A549 treated with DMSO at 1 μM for 4 hours (cell line): ENCODE measurements around the gene TLR4. TPM values are rescaled to one million over a fixed set of nuclear protein-coding genes. Genes with fewer than 3 reads are reported as not detected.

Experiments used
- total RNA-seq: library from RNA; stranded (reverse); fragments of 200-300 nt; extraction: Qiagen RNA extraction; gene quantifications from 5 replicates; pipeline ENCODE4 v1.2.3, GENCODE V29; 2022; ENCODE audit warnings: low read depth

Gene TLR4
- 0.08 to 0.13 TPM (median 0.09 TPM) in 5 replicates for total RNA-seq

DNA sequence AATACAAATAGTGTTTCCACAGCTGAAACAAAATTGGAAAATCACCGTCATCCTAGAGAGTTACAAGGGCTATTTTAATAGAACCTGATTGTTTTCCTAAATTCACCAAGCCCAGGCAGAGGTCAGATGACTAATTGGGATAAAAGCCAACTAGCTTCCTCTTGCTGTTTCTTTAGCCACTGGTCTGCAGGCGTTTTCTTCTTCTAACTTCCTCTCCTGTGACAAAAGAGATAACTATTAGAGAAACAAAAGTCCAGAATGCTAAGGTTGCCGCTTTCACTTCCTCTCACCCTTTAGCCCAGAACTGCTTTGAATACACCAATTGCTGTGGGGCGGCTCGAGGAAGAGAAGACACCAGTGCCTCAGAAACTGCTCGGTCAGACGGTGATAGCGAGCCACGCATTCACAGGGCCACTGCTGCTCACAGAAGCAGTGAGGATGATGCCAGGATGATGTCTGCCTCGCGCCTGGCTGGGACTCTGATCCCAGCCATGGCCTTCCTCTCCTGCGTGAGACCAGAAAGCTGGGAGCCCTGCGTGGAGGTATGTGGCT, at the start of gene TLR4:
Gene TLR4 (plus strand): TSS at position 380 of the 552 bp plus-strand sequence. CDS start 70 bp downstream, at position 450.

